HG03571 (cell line): ENCODE results near the gene REV1.
"Not testable (repeated sequence)": the region's sequence is repeated elsewhere in the genome, so short reads cannot be mapped to it uniquely, and the experiment has no call there.

Source experiments
- ATAC-seq: cut with Tn5 transposase; IDR thresholded peaks from one replicate; pipeline ENCODE4 v1.9.1; 2021; ENCODE audit not compliant: unreplicated experiment

REV1 gene

DNA sequence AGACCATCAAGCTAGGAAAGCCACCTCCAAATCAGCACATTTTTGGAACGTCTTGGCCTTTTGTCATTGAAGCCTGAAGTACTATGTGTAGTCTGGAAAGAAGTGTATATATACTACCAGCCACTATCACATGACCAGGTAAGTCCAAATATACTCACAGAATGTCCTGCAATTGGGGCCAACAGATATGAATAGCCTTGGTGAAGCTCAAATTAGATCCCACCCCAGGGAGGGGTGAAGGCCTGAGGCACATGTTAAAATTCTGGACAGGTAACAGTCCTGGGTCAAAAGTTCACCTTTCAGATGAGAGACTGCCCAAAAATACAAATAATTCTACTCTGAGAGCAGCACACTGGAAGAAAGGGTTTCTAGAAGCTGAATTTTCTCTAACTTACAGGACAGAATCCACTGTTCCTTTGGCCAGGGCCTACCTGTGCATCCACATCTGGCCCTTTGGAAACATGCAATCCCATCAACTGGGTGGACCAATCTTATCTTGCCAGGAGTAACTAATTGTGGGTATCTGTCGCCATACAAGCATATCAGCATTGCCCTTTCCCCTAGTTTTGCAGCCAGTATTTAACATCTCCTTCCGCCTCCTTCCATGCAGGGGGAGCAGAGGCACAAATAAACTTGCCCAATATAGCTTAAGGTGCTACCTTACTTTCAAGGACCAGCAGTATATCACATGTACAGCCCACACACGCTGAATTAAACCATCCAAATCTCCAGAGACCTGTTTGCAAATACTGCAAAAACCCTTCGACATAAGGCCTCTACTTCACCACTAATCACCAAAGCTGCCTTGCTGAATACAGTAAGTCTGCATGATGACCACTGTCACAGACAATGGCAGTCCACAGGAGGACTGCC, 84.8 kb downstream of the REV1 start:
- no peak for ATAC-seq

DNA sequence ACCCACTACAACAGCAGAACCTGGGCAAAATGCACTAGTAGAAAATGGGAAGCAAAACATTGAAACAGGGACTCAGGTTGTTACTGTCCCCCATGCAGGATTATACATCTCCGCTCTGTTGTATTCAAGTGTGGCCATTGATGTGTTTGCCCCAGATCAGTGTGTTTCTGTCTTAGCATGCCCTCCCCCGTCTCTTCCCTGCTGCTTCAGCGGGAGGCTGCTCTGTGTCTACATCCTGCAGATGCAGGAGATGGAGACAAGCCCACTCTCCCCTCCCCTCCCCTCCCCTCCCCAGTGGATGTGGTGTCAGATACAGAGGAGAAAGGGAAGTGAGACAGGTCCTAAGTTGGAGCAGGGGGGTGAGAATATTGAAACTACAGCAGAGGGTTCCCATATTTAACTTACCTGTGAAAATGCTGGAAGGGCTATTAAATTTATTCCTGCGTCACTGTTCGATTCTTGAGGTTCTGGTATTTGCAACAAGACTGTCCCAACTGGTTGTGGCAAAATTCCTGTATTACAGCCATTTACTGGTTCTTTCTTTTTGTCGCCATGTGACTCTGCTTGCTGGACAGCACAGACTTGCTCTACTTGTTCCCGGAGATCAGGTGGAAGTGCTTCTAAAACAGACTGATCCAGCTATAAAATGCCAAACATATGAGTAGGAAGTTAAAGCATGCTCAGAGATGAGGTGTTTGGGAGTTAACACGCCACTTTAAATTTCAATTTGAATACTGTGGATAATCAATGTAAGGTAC, 85.6 kb downstream of the REV1 start:
- no peak for ATAC-seq

DNA sequence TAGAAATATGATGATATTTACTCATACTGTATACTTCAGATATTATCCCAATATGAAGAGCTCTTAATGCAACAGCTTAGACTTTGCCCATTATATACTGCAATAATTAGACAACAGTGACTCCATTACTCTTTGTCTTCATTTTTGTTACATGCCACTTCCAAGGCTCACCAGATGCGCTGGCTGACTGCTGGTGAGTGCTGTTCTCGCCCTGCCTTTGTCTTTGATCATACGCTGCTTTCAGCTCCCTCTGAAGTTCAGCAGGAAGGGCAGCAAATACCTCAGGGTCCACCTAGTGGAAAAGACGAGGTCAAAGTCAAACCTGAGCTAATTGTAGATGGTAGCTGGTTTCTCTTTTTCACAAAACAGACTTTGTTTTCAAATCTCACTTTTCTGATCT, 86.3 kb downstream of the REV1 start:
- ATAC-seq, result no peak

DNA sequence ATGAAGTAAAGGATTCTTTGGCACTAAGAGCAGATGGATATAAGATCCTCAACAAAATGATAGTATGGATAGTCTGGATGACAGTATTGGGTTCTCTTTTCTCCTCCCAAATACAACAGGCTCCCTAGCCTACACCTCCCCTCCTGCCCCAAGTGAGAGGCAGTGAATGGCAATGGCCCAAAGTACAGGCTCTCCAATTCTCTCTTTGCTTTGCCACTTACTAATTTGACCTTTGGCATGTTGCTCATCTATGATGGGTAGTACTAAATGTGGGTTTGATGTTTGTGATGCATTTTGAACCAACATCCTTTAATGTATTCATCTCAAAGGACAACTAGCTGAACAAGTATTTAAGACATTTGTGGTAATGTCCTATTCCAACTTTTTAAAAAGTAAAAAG, 86.7 kb downstream of the REV1 start:
- ATAC-seq, result no peak

DNA sequence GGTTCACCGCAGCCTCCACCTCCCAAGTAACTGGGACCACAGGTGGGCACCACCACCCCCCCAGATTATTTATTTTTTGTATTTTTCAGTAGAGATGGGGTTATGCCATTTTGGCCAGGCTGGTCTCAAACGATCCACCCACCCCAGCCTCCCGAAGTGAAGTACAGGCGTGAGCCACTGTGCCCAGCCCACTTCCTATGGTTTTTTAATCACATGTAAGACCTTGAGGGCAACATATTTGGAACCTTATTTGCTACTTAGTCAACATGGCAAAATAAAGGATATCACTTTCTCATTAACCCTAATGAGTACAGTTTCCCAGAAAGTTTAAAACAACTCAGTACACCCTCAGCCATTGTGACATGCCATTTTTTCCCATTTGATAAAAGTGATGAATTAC, 88.0 kb downstream of the REV1 start:
- no peak for ATAC-seq

DNA sequence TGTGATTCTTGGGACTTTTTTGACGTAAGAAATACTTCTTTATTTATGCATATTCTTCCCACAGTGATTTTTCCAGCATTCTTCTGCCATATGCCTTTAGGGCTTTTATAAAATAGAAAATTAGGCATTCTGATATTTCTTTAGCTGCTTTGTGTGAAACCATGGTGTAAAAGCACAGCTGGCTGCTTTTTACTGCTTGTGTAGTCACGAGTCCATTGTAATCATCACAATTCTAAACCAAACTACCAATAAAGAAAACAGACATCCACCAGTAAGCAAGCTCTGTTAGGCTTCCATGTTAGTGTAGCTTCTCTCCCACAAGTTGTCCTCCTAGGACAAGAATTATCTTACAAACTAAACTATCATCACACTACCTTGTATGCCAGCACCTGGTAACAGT, 90.0 kb downstream of the REV1 start:
- ATAC-seq, result no peak

DNA sequence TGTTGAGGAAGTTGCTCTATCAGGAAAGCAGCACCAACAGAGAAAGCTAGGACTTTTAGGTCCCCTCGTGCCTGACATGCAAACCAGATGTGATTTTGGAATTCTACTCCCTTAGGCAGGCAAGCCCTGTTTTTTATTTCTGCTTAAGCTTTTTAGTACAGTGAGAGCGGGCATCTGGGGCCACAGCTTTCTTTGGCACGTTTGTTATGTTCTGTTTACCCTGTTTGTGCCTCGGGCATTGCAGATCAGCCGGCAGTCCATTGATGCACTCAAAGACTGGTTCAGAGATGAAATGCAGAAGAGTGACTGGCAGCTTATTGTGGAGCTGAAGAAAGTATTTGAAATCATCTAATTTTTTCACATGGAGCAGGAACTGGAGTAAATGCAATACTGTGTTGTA, 90.8 kb downstream of the REV1 start:
- no peak for ATAC-seq

DNA sequence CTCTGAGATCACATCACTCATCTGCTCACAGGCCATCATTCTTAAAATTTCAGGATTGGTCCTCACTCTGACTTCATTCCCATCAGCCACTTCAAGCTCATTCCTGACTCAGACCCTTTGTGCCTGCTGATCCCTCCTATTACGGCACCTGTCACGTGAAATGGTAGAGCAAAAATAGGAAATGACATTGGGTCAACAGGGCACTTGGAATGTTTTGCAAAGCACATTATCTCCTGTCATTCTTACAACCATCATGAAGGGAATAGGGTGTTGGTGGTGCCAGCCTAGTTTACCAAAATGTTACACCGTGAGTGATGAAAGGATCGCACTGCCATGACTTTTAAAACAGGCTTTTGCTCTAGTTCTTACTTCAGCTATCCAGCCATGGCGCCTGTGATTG, 91.5 kb downstream of the REV1 start:
- ATAC-seq, result no peak

DNA sequence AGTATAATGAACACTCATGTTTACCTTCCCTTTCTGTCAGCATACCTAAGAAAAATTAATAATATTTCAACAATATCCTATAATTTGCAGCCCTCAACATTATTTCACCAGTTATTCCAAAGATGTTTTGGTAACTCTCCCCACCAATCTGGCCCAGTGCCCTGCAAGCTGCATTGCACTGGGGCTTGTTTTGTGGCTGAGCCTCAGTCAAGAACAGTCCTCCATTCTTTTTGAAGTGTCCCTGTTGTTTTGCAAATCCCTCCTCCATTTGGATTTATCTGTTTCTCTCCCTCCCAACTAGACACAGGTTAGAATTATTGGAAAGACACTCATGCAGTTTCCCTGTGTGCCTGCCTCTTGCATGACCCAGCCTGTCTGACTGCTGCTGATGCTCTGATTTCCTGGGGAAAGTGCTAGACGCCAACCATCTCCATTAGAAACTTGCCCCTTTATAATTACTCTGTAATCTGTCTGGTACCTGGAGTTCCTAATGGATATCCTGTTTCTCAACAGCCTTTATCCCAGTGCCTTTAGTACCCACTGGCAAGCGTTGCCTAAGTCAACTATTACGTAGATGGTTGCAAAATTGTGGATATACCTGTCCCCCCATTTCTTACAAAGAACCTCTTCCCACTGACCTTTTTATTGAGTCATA, 92.4 kb downstream of the REV1 start:
- no peak for ATAC-seq

DNA sequence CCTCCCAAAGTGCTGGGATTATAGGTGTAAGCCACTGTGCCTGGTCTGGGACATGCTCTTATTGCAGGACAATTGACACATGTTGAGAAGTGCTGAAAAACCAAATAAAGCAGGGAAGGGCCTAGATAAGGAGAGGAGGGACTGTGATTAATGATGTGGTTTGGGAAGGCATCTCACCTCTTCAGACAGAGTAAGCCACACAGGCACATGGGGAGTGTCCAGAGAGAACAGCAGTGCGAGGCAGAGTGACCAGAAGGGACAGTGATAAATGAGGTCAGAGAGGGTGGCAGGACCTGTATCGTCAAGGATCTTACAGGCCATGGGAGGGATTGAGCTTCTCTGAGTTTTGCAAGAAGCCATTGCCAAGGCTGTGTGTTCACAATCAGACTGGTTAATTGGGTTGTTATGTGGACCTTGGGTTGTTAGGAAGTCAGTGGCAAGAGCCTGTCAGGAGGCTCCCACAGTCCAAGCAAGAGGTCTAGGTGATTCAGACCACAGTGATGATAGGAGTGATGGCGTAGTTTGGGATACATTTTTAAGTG, 94.2 kb downstream of the REV1 start:
- no peak for ATAC-seq

DNA sequence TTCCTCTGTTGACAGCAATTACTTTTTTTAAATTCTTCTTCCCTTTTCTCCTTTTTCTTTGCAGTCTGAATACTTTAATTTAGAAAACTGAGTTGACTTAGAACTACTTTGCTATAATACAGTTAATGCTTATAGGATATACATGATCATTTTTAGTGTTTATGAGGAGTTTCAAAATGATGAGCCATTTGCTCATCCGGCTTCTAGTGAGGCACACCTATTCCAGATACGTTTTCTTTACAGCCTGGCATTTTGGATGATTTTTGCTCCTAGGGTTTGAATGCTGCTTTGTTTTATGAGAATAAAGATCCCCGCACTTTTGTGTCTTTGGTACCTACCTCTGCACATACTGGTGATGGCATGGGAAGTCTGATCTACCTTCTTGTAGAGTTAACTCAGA, 99.9 kb downstream of the REV1 start:
- no peak for ATAC-seq

DNA sequence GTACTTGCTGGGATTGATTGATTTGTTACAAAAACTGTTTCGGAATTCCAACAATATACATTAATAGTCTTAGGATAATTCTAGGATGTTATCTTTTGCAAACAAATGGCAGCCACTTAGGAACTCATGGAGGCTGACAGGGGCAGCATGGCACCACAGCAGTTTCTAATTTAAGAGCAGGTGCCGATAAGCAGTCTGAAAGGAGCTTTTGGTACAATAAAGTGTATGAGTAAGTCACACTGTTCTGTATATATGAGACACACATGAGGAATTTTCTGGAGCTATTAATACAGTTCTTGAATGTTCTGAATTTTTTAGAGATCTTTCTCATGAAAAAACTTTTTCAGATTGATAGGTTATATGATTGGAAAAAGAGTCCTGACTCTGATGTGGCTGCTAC, 100.4 kb downstream of the REV1 start:
- no peak for ATAC-seq

DNA sequence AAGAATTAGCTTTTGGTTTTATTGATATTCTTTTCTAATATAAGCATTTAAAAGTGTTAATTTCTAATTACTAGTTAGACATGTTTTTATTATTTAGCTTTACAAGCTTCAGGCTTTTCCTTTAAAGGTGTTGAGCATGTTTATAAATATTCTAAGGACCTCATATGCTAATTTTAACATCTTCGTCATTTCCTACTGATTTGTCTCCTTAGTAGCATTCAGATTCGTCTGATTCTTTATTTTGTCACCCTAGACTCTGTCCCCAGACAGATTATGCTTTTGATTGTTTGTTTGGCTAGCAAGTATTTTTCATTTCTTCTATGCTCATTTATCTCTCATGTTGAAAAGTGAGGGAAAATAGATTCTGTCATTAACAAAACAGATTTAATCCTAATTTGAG, 100.9 kb downstream of the REV1 start:
- no peak for ATAC-seq

DNA sequence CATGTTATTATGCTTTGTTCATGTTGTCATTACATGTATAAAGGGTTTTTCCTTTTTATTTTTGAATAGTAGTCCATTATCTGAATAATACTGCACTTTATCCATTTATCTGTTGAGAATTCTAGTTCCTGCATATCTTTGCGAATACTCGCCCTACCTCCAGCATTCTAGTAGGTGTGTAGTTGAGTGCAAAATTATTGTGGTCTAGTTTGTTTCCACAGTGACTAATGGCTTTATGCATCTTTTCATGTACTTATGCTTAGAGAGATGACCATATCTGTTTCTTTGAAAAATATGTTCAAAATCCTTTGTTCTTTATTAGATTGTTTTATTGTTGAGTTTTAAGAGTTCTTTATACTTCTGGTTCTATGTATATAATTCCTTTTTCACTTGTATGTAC, 103.8 kb downstream of the REV1 start:
- ATAC-seq, result no peak

DNA sequence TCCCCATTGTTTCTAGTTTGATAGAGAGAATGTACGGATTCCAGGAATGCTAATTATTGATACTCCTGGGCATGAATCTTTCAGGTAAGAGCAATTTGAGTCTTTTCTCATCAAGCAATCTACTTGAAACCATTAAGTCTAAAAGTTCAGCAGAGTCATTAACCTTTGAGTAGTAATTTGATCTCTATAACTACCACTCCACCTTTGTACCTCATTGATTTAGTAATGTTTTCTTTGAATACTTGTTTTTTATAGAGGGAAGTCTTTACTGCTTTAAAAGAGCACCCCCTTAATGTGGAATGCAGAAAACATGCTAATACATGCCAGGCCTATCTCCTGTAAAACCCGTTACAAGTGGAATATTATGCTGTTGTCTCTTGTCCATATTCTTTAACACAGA, 107.7 kb downstream of the REV1 start:
- ATAC-seq, result no peak

DNA sequence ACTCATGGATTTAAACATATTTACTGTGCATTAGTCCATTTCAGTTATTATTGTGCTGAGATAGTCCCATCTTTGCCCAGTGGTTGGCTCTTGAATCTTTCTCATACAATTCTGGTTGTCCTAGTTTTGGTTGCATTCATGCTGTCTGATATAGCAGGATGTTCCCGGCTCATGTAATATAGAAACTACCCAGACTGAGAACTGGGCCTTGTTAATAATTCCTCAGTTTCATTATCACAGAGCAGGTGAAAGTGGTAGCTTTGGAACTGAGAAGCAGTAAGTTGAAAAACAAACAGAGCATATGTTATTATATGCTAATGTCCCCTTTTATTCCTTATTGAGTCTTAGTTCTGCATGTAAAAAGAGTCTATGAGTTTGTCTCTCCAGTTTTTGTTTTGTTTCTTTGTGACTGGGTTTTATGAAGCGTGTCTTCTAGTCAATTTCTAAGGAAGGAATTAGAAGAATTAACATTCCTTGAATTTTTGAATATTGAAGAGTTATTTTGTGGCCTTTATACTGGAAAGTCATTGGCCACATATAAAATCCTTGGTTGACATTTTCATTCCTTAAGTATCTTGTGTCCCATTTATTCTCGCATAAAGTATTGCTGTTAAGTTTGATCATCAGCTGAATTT, 109.3 kb downstream of the REV1 start:
- ATAC-seq, result no peak

DNA sequence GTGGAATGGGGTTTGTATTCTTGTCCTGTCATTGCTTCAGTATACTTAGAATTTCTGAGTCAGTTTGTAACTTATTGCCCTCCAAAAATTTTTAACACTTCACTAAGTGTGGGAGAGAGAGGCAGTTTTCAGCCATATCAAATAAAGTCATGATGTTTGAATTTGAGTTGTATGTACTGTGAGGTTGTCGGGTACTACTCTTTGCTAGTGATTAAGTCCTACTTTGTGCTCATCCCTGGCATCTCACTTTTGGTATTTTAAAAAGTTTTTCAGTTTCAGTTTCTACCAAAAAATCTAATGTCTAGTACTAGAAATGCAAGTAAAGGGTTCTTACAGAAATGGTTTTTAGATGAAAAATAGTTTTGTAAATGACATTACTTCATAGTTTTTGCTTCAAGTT, 111.9 kb downstream of the REV1 start:
- no peak for ATAC-seq

DNA sequence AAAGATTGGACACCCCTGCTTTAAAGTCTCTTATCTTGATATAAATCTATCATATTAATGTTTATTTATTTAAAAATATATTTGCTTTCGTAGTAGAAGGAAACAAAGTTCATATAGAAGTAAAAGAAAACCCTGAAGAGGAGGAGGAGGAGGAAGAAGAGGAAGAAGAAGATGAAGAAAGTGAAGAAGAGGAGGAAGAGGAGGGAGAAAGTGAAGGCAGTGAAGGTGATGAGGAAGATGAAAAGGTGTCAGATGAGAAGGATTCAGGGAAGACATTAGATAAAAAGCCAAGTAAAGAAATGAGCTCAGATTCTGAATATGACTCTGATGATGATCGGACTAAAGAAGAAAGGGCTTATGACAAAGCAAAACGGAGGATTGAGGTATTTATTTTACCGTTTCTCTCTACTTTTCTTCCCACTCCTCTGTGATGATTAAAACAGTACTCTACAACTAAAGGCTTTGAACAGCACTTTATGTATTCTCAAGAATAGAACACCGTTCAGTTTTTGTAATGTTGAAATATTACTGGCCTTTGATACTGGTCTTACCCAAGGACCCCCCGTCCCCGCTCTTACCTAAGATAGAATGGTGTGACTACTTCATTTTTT, 113.5 kb downstream of the REV1 start:
- no peak for ATAC-seq

DNA sequence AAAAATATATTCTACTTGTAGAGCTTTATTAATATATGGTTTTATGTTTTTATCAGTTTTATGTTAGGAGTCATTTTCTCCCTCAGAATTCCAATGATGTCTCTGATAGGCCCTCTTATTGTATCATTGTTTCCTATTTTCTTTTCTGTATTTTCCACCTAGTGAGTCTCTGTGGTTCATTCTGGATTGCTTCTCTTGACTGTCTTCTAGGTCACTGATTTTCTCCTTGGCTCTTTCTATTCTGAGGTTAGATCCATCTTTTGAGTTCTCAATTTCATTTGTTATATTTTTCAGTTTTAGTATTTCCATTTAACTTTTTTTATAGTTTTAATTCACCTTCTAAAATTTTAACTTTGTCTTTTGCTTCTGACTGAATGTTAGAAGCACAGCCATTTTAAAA, 115.1 kb downstream of the REV1 start:
- ATAC-seq, result no peak

DNA sequence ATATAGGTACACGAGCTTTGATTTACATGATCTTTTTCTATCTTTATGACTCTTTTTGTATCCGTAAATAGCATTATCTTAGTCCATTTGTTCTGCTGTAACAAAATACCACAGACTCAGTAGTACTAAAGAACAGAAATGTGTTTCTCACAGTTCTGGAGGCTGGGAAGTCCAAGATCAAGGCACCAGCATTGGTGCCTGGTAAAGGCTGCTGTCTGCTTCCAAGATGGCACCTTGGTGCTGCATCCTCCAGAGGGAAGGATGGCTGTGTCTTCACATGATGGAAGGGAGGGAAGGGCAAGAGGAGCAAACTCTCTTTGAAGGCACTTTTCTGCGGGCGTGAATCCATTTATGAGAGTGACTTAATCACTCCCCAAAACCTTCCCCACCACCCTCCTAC, 116.7 kb downstream of the REV1 start:
- ATAC-seq, result no peak

DNA sequence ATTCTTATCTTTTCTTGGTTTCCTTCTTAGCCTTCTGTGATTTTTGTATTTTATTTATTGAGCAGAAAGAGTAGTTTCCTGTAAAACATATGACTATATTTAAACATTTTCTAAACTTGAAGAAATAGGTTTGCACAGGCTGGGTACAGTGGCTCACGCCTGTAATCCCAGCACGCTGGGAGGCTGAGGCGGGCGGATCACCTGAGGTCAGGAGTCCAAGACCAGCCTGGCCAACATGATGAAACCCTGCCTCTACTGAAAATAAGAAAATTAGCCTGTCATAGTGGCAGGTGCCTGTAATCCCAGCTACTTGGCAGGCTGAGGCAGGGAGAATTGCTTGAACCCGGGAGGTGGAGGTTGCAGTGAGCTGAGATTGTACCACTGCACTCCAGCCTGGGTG, 121.0 kb downstream of the REV1 start:
- not testable (repeated sequence) for ATAC-seq
